Thymus (tissue), 14 donors: ENCODE data around the gene DCUN1D5. TPM values are rescaled to one million over a fixed set of nuclear protein-coding genes. Genes with fewer than 3 reads are reported as not detected.

ENCODE experiments used
- DNase-seq, 9 donors: peaks; one replicate each; pipeline ENCODE4 v3.0.0-alpha.2; 2013; ENCODE audit warnings: low spot score in 9 of 9, low read depth in 6 of 9, missing footprints in 1 of 9
- H3K27ac ChIP-seq, 2 donors: one replicate each; pipeline ENCODE4 v1.5.1; 2013; ENCODE audit warnings: control low read depth in 1 of 2, low read depth in 1 of 2, low read length in 1 of 2, mild to moderate bottlenecking in 1 of 2, moderate library complexity in 1 of 2
- H3K27me3 ChIP-seq, 2 donors: one replicate each; pipeline ENCODE4 v1.5.1; 2013; ENCODE audit warnings: low read length in 1 of 2; ENCODE audit not compliant: control insufficient read depth in 2 of 2, insufficient read depth in 1 of 2
- H3K36me3 ChIP-seq, 2 donors: one replicate each; pipeline ENCODE4 v1.5.1; 2013; ENCODE audit warnings: low read length in 1 of 2, mild to moderate bottlenecking in 1 of 2, moderate library complexity in 1 of 2; ENCODE audit not compliant: control insufficient read depth in 2 of 2, insufficient read depth in 2 of 2
- H3K4me1 ChIP-seq, 2 donors: one replicate each; pipeline ENCODE4 v1.5.1; 2013; ENCODE audit warnings: low read length in 2 of 2; ENCODE audit not compliant: control insufficient read depth in 2 of 2, insufficient read depth in 2 of 2
- H3K4me3 ChIP-seq, 2 donors: one replicate each; pipeline ENCODE4 v1.5.1; 2013; ENCODE audit warnings: low read length in 2 of 2, control low read depth in 1 of 2, mild to moderate bottlenecking in 1 of 2
- H3K9me3 ChIP-seq, 2 donors: one replicate each; pipeline ENCODE4 v1.5.1; 2013; ENCODE audit warnings: low read length in 1 of 2, mild to moderate bottlenecking in 1 of 2; ENCODE audit not compliant: control insufficient read depth in 2 of 2, insufficient read depth in 1 of 2
- WGBS: extraction: QIAGEN DNeasy Blood & Tissue Kit; methylation state at CpG from one replicate; pipeline ENCODE4 v1.1.7; 2013; 5-methylcytosine and 5-hydroxymethylcytosine counted together
- long read RNA-seq, 10 donors: transcript quantifications; one replicate each; lab custom pipeline, GENCODE V29; 2026
- polyA plus RNA-seq: library from polyadenylated mRNA; stranded (reverse); fragments of 200-250 nt; gene quantifications from one replicate; pipeline ENCODE4 v1.2.3, GENCODE V29; 2013
- total RNA-seq: library from RNA; stranded (reverse); fragments of 120-200 nt; gene quantifications from one replicate; pipeline ENCODE4 v1.2.4, GENCODE V29; 2013
- donor health status: healthy.

DCUN1D5 gene
- total RNA-seq = 37.1 TPM
- 21.1 TPM for polyA plus RNA-seq
- long read RNA-seq, donor 1, partial matches to known transcripts = 0 of 3 reads
- long read RNA-seq, donor 1, other reads (novel, unspliced or antisense) = 0 of 3 reads
- long read RNA-seq, donor 2 = 0 reads
- long read RNA-seq, donor 3, transcript DCUN1D5-201 (8 exons, 1,337 nt) = major isoform, 25 of 32 reads
- long read RNA-seq, donor 3, partial matches to known transcripts = 6 of 32 reads
- long read RNA-seq, donor 3, other reads (novel, unspliced or antisense) = 0 of 32 reads
- long read RNA-seq, donor 4, transcript DCUN1D5-201 (8 exons, 1,337 nt) = major isoform, 9 of 9 reads
- long read RNA-seq, donor 4, partial matches to known transcripts = 0 of 9 reads
- long read RNA-seq, donor 4, other reads (novel, unspliced or antisense) = 0 of 9 reads
- long read RNA-seq, donor 5, transcript DCUN1D5-201 (8 exons, 1,337 nt) = major isoform, 24 of 31 reads
- long read RNA-seq, donor 5, partial matches to known transcripts = 7 of 31 reads
- long read RNA-seq, donor 5, other reads (novel, unspliced or antisense) = 0 of 31 reads
- long read RNA-seq, donor 6, transcript DCUN1D5-201 (8 exons, 1,337 nt) = major isoform, 11 of 12 reads
- long read RNA-seq, donor 6, partial matches to known transcripts = 0 of 12 reads
- long read RNA-seq, donor 6, other reads (novel, unspliced or antisense) = 0 of 12 reads
- long read RNA-seq, donor 7, transcript DCUN1D5-201 (8 exons, 1,337 nt) = major isoform, 9 of 15 reads
- long read RNA-seq, donor 7, partial matches to known transcripts = 5 of 15 reads
- long read RNA-seq, donor 7, other reads (novel, unspliced or antisense) = 0 of 15 reads
- long read RNA-seq, donor 8, transcript DCUN1D5-201 (8 exons, 1,337 nt) = major isoform, 6 of 6 reads
- long read RNA-seq, donor 8, partial matches to known transcripts = 0 of 6 reads
- long read RNA-seq, donor 8, other reads (novel, unspliced or antisense) = 0 of 6 reads
- long read RNA-seq, donor 9, transcript DCUN1D5-201 (8 exons, 1,337 nt) = major isoform, 8 of 8 reads
- long read RNA-seq, donor 9, partial matches to known transcripts = 0 of 8 reads
- long read RNA-seq, donor 9, other reads (novel, unspliced or antisense) = 0 of 8 reads
- long read RNA-seq, donor 10, transcript DCUN1D5-201 (8 exons, 1,337 nt) = major isoform, 12 of 13 reads
- long read RNA-seq, donor 10, partial matches to known transcripts = 0 of 13 reads
- long read RNA-seq, donor 10, other reads (novel, unspliced or antisense) = 0 of 13 reads

- peak; percentile 79 to 94 (median 87) for DNase-seq
- Histone ChIP-seq H3K27me3 (peaks cover 11 to 17% of the 10 kb centered on the region in 2 donors), H3K4me1 (peaks cover 7 to 13% of the 10 kb centered on the region in 2 donors), H3K9me3 (no peaks in the 10 kb centered on the region), H3K36me3 (peaks cover 3 to 5% of the 10 kb centered on the region in 2 donors), H3K4me3 (peak within 1 kb of the TSS; percentile 75 to 91), H3K27ac (peak within 1 kb of the TSS; percentile 69 to 86)
- under 1% methylated on average over 54 of the region's 54 CpGs for WGBS
Measured at GRCh38 chr11:103091801-103092524, at the start of gene DCUN1D5. DCUN1D5 (minus strand) TSS chr11:103092160; CDS start chr11:103091872, 288 bp downstream.

- Histone ChIP-seq H3K4me3 (no peak overlapping the region), H3K36me3 (no peaks in the 10 kb centered on the region), H3K9me3 (no peaks in the 10 kb centered on the region), H3K27ac (no peak overlapping the region), H3K4me1 (no peaks in the 10 kb centered on the region), H3K27me3 (no peaks in the 10 kb centered on the region)
- no peak for DNase-seq
Measured at GRCh38 chr11:103125462-103125861, 33.5 kb upstream of the DCUN1D5 start.

- H3K4me3 ChIP-seq = no peak overlapping the region
- peaks cover 0 to 3% of the 10 kb centered on the region in 2 donors for H3K4me1 ChIP-seq
- no peaks in the 10 kb centered on the region for H3K9me3 ChIP-seq
- no peak overlapping the region for H3K27ac ChIP-seq
- no peak for DNase-seq
- no peaks in the 10 kb centered on the region for H3K36me3 ChIP-seq
- 98% methylated on average over 4 of the region's 4 CpGs for WGBS
- H3K27me3 ChIP-seq = peaks cover 0 to 10% of the 10 kb centered on the region in 2 donors
Measured at GRCh38 chr11:103114836-103115235, 22.9 kb upstream of the DCUN1D5 start.

- Histone ChIP-seq H3K27me3 (peaks cover 0 to 15% of the 10 kb centered on the region in 2 donors), H3K4me3 (no peak overlapping the region), H3K27ac (no peak overlapping the region), H3K9me3 (no peaks in the 10 kb centered on the region), H3K36me3 (no peaks in the 10 kb centered on the region), H3K4me1 (peaks cover 0 to 9% of the 10 kb centered on the region in 2 donors)
- DNase-seq = no peak
- 96% methylated on average over 1 of the region's 1 CpG for WGBS
Measured at GRCh38 chr11:103112364-103112763, 20.4 kb upstream of the DCUN1D5 start.

- H3K27me3 ChIP-seq = peaks cover 0 to 15% of the 10 kb centered on the region in 2 donors
- no peaks in the 10 kb centered on the region for H3K9me3 ChIP-seq
- no peaks in the 10 kb centered on the region for H3K36me3 ChIP-seq
- H3K27ac ChIP-seq = no peak overlapping the region
- H3K4me1 ChIP-seq = peaks cover 0 to 9% of the 10 kb centered on the region in 2 donors
- WGBS = 97% methylated on average over 5 of the region's 5 CpGs
- H3K4me3 ChIP-seq = no peak overlapping the region
- no peak for DNase-seq
Measured at GRCh38 chr11:103111400-103111799, 19.4 kb upstream of the DCUN1D5 start.

GRCh38 chr11:103110391-103110790 lies 18.4 kb upstream of the DCUN1D5 start:
- H3K4me1 ChIP-seq = peaks cover 0 to 9% of the 10 kb centered on the region in 2 donors
- no peak overlapping the region for H3K27ac ChIP-seq
- H3K36me3 ChIP-seq = no peaks in the 10 kb centered on the region
- H3K9me3 ChIP-seq = no peaks in the 10 kb centered on the region
- peaks cover 0 to 15% of the 10 kb centered on the region in 2 donors for H3K27me3 ChIP-seq
- no peak for DNase-seq
- H3K4me3 ChIP-seq = no peak overlapping the region

GRCh38 chr11:103109818-103110388 lies 17.9 kb upstream of the DCUN1D5 start:
- H3K27me3 ChIP-seq = peaks cover 0 to 15% of the 10 kb centered on the region in 2 donors
- peak overlapping the region in 1 of 2 donors; percentile 27 for H3K27ac ChIP-seq
- no peaks in the 10 kb centered on the region for H3K36me3 ChIP-seq
- peaks cover 0 to 9% of the 10 kb centered on the region in 2 donors for H3K4me1 ChIP-seq
- 20% methylated on average over 26 of the region's 26 CpGs for WGBS
- H3K9me3 ChIP-seq = no peaks in the 10 kb centered on the region
- DNase-seq = no peak
- peak overlapping the region; percentile 51 to 60 for H3K4me3 ChIP-seq
